NB4 (cell line): ENCODE data around the gene DSCAM.

Experiments used
- CTCF ChIP-seq: IDR thresholded peaks from one replicate; pipeline ENCODE4 v1.5.1; 2012; ENCODE audit warnings: low read depth, low read length
- MAX ChIP-seq: IDR thresholded peaks from 2 replicates; pipeline ENCODE4 v1.6.1; 2011; ENCODE audit warnings: low read depth, low read length
- MYC ChIP-seq: IDR thresholded peaks from 2 replicates; pipeline ENCODE4 v1.6.1; 2011; ENCODE audit warnings: low read depth, low read length
- POLR2A ChIP-seq: IDR thresholded peaks from 2 replicates; pipeline ENCODE4 v1.6.1; 2011; ENCODE audit warnings: mild to moderate bottlenecking; ENCODE audit not compliant: insufficient read length; ENCODE audit errors: extremely low read depth

GRCh38 chr21:40553781-40554180, 293.2 kb downstream of the DSCAM start:
- TF ChIP-seq POLR2A (no peak), CTCF (no peak), MYC (no peak), MAX (no peak)
